Activated CD4-positive, alpha-beta memory T cell treated with anti-CD3 and anti-CD28 coated beads for 36 hours (primary cell): ENCODE results near the gene BTC. TPM values are rescaled to one million over a fixed set of nuclear protein-coding genes. Genes with fewer than 3 reads are reported as not detected.

Source experiments
- CTCF ChIA-PET: fragments of 350-600 bp; sonication (Branson Sonifier 250); formaldehyde crosslinking; loops from one replicate; lab custom pipeline; 2021; ENCODE audit warnings: antibody characterized with exemption, inconsistent platforms; lab: Charles Lee
- POLR2A ChIA-PET: fragments of 350-600 bp; sonication (Branson Sonifier 250); formaldehyde crosslinking; loops from one replicate; lab custom pipeline; 2021; ENCODE audit warnings: antibody characterized with exemption; lab: Charles Lee
- DNase-seq: peaks from one replicate; pipeline ENCODE4 v3.0.0-alpha.2; 2020
- H3K27ac Mint-ChIP-seq: one replicate; pipeline ENCODE4 v1.8.0; 2021; ENCODE audit warnings: mixed read lengths
- H3K27me3 Mint-ChIP-seq: one replicate; pipeline ENCODE4 v1.8.0; 2021; ENCODE audit warnings: mixed read lengths
- H3K36me3 Mint-ChIP-seq: one replicate; pipeline ENCODE4 v1.8.0; 2021; ENCODE audit warnings: mixed read lengths
- H3K4me1 Mint-ChIP-seq: one replicate; pipeline ENCODE4 v1.8.0; 2021; ENCODE audit warnings: low read depth, mixed read lengths
- H3K4me3 Mint-ChIP-seq: one replicate; pipeline ENCODE4 v1.8.0; 2021; ENCODE audit warnings: mild to moderate bottlenecking, mixed read lengths
- H3K9me3 Mint-ChIP-seq: one replicate; pipeline ENCODE4 v1.8.0; 2021; ENCODE audit warnings: mixed read lengths
- intact Hi-C: fragments of 100-400 bp; cut with micrococcal nuclease; formaldehyde crosslinking; loops from one replicate; pipeline ENCODE4 v1.15.1; 2023
- total RNA-seq, 2 experiments: library from RNA; stranded (reverse); gene quantifications; one replicate each; pipeline ENCODE4 v1.2.3, GENCODE V29; 2021

BTC gene
- total RNA-seq, 2 experiments from 2014 or later = not detected

DNA sequence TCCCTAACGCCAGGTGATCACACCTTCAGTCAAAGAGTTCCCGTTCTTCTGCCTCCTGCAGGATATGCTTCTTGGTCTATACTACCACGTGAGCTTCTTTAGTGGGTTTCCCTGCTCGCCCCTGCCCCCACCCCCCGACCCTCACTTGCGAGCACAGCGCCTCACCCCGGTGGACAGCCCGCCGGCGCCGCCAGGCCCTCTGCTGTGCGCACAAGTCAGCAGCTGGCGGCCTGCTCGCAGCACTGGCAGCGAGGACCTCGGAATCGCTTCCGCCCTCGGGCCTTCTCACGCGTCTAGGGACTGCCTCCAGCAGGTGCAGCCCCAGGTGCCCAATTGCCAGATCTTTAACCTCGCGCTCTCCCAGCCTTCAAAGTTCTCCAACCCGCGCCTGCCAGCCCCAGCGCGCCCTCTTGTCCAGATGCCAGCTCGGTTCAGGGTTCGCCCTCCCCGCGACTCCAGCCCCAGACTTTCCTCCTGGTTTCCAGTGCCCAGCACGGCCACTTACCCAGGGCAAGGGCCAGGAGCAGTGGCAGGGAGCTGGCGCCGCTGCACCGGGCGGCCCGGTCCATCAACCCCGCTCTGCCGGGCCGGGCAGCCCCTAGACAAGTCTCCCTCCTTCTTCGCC lies 454 bp downstream of the BTC start:
- H3K9me3 Mint-ChIP-seq = no peaks in the 10 kb centered on the region
- no peak overlapping the region for H3K27ac Mint-ChIP-seq
- peak; percentile 30 for DNase-seq
- H3K36me3 Mint-ChIP-seq = no peaks in the 10 kb centered on the region
- H3K27me3 Mint-ChIP-seq = peaks cover 32% of the 10 kb centered on the region
- CTCF ChIA-PET = no interaction called here
- H3K4me1 Mint-ChIP-seq = peaks cover 5% of the 10 kb centered on the region
- H3K4me3 Mint-ChIP-seq = peak overlapping the region; percentile 35
- intact Hi-C loops = no loop called here
- POLR2A ChIA-PET = no interaction called here

DNA sequence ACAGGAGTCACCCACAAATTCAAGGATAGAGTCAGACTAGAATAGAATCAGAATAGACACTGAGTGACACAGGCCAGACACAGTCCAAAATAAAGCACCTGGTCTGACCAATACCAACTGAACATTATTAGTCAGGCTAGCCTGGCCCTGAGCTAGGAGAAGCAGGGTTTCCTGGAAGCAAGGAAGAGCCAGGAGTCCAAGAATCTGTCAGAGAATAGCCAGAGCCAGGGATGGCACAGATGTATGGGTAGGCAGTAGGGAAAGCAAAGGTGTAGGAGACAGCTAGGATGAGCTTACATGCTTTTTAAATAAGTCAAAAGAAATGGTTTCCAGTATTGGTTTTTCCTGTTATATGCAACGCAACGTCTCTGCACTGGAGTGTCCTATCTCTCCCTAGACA lies 3.7 kb downstream of the BTC start:
- intact Hi-C loops = no loop called here
- Mint-ChIP-seq H3K9me3 (no peaks in the 10 kb centered on the region), H3K4me1 (peaks cover 5% of the 10 kb centered on the region)

DNA sequence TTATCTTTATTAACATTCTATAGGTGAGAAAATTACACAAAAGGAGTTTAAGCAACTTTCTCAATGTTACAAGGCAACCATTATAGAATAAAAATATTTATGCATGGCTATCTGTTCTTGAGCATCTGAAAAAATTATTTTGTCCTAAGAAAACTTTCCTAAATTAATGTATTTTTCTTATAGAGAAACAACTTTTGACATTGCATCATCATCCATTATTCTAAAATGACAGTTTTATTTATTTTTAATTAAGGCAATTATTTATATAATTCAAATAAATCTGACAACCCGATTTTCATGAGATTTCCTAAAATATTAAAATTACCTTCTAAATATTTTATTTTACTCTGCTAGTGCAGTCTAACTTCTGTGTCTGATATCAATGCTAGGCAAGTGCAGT lies 4.8 kb downstream of the BTC start:
- intact Hi-C loops = no loop called here

More for the DNA sequence above, 3.7 kb downstream of the BTC start:
- ChIA-PET POLR2A (no interaction called here), CTCF (interaction anchor here (0.6 kb wide), 1 partner anchor 90 kb away, joined by 3 read pairs; no protein-coding TSS in a partner anchor)
- DNase-seq = no peak
- no peak overlapping the region for H3K27ac Mint-ChIP-seq
- H3K4me3 Mint-ChIP-seq = no peak overlapping the region
- peaks cover 24% of the 10 kb centered on the region for H3K27me3 Mint-ChIP-seq
- no peaks in the 10 kb centered on the region for H3K36me3 Mint-ChIP-seq

DNA sequence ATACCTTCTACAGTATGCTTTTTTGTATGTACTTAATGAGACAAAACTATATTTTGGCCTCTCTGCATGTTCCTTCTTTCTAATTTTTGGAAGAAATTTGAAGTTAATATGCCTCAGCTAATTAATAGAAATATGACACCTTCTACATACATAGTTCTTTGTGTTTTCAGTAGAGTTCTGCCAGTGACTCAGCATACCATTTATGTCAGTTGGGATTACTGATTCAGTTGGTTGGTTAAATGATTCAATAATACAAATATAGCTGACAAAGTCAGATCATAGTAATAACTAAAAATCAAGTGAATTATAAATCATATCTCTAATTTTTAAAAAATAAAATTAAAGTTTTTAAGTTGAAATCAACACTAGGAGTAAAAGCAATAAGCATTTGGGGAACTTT lies 16.8 kb downstream of the BTC start:
- Mint-ChIP-seq H3K27ac (no peak overlapping the region), H3K9me3 (peaks cover 3% of the 10 kb centered on the region), H3K36me3 (no peaks in the 10 kb centered on the region), H3K27me3 (no peaks in the 10 kb centered on the region), H3K4me1 (no peaks in the 10 kb centered on the region), H3K4me3 (no peak overlapping the region)
- ChIA-PET CTCF (no interaction called here), POLR2A (no interaction called here)
- intact Hi-C loops = no loop called here
- DNase-seq = no peak

More for the DNA sequence above, 4.8 kb downstream of the BTC start:
- no peaks in the 10 kb centered on the region for H3K36me3 Mint-ChIP-seq
- H3K4me3 Mint-ChIP-seq = no peak overlapping the region
- ChIA-PET CTCF (no interaction called here), POLR2A (no interaction called here)
- no peak for DNase-seq
- no peak overlapping the region for H3K27ac Mint-ChIP-seq
- H3K27me3 Mint-ChIP-seq = peaks cover 20% of the 10 kb centered on the region
- H3K4me1 Mint-ChIP-seq = peaks cover 5% of the 10 kb centered on the region
- H3K9me3 Mint-ChIP-seq = no peaks in the 10 kb centered on the region

DNA sequence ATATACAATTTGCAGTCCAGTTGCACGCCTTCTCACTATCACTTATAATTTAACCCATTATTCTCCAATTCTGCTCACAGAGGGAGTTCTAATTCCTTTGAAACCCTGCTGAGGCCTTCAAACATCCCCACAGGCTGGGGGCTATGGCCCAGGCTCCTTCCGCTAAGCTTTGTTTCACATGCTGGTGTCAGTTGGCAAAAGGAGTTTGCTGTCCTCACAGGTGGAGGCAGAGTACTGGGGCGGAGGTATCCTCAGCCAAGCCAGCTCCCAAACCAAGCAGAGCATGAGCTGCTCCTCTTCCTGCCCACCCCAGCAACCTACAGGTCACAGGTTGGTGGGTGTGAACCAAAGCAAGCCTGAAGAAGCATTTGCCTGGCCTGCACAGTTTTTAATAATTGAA lies 21.5 kb downstream of the BTC start:
- no peaks in the 10 kb centered on the region for H3K9me3 Mint-ChIP-seq
- DNase-seq = no peak
- H3K4me3 Mint-ChIP-seq = no peak overlapping the region
- POLR2A ChIA-PET = no interaction called here
- no peak overlapping the region for H3K27ac Mint-ChIP-seq
- intact Hi-C loops = no loop called here
- CTCF ChIA-PET = no interaction called here
- H3K4me1 Mint-ChIP-seq = no peaks in the 10 kb centered on the region
- H3K36me3 Mint-ChIP-seq = no peaks in the 10 kb centered on the region
- H3K27me3 Mint-ChIP-seq = no peaks in the 10 kb centered on the region

DNA sequence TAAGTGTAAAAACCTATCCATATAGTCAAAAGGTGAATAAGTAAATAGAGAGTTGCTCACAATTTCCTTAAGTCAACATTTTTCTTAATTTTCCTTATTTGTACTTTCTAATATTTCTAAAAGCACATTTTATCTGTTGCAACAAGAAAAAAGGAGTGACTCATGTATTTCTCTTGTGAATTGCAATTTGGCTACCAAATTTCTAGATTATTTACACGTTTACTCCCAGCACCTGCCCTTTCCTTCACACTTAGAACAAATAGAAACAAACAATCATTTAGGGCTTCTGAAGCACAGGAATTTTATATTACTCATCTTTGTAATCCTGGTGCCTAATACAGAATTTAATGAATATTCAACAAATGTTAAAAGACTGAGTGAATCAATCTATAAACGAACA lies 22.2 kb downstream of the BTC start:
- Mint-ChIP-seq H3K27ac (no peak overlapping the region), H3K4me1 (no peaks in the 10 kb centered on the region), H3K4me3 (no peak overlapping the region), H3K9me3 (no peaks in the 10 kb centered on the region), H3K27me3 (no peaks in the 10 kb centered on the region), H3K36me3 (no peaks in the 10 kb centered on the region)
- CTCF ChIA-PET = no interaction called here
- POLR2A ChIA-PET = no interaction called here
- DNase-seq = no peak
- intact Hi-C loops = no loop called here

DNA sequence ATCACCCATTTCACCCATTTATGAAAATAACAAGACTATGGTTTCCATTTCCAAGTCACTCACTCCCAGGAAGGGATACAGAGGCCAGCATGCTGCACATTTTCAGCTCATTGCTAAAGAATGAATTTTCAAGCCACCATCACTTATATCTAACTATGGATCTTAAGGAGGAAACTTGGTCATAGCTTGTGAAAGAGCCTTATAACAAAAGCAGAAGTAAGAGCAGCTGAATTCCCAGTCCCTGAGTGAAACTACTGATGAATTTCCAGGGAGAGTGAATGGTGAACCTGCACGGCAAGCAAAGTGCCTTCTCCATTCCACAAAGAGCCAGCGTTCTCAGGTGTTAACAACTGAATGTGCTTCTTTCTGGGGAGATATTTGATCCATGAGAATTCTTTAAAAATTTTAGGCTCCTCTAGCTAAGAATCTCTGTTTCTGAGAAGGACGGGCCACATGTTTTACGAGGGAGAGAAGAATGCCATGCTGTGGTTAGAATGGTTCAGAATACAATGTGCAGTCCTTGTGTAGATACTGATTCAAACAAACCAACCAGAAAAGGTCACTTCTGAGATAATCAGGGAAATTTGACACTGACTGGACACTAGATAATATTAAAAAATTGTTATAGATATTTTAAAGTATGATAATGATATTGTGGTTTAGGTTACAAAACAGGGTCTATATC lies 24.0 kb downstream of the BTC start:
- no peak for DNase-seq
- Mint-ChIP-seq H3K4me1 (no peaks in the 10 kb centered on the region), H3K27me3 (no peaks in the 10 kb centered on the region), H3K4me3 (no peak overlapping the region), H3K36me3 (no peaks in the 10 kb centered on the region), H3K9me3 (no peaks in the 10 kb centered on the region), H3K27ac (no peak overlapping the region)
- intact Hi-C loops = no loop called here
- ChIA-PET CTCF (no interaction called here), POLR2A (no interaction called here)

DNA sequence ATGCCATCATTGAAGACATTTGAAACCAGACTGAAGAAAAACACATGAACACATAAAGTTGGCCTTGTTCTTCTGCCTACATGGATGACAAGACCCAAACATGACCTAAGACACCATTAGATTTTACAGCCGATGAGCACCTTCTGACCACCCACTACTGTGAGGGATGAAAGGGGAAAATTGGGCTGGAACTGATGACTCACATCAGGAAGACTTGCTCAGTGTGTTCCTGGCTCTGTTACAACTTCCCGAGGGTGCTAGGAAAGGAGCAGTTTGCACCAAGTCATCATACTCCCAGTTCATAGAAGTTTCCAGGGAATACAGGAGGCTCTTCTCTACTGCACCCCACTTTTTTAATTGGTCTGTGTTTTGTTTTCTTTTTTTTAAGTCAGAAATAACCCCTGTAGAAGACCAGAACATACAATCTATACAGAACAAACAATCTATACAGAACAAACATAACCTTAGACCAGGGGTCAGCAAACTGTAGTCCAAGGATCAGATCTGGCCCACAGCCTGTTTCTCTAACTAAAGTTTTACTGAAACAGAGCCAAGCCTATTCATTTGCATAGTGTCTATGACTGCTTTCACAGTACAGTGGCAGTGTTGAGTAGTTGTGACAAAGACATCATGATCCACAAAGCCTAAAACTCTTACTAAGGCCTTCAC lies 25.3 kb downstream of the BTC start:
- no peaks in the 10 kb centered on the region for H3K4me1 Mint-ChIP-seq
- H3K9me3 Mint-ChIP-seq = no peaks in the 10 kb centered on the region
- POLR2A ChIA-PET = no interaction called here
- H3K27me3 Mint-ChIP-seq = no peaks in the 10 kb centered on the region
- intact Hi-C loops = no loop called here
- H3K4me3 Mint-ChIP-seq = no peak overlapping the region
- CTCF ChIA-PET = no interaction called here
- no peaks in the 10 kb centered on the region for H3K36me3 Mint-ChIP-seq
- no peak overlapping the region for H3K27ac Mint-ChIP-seq
- no peak for DNase-seq

DNA sequence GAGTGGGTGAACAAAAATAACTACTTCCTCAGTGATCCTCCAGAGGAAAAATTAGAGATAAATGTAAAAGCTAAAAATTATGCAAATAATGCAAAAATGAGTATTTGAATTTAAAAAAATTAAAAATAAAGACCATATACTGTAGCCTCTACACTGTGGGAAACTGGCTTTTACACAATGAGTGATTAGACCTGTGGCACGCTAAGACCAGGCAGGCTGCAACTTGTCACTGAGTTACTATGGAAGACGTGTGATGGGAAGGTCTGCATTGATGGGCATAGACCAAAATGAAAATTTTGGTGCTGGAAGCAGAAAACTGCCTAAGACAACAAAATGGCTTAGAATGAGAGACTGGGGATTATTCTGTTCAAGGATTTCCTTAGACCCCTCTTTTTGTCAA lies 30.2 kb downstream of the BTC start:
- Mint-ChIP-seq H3K36me3 (no peaks in the 10 kb centered on the region), H3K27me3 (no peaks in the 10 kb centered on the region), H3K4me3 (no peak overlapping the region), H3K9me3 (no peaks in the 10 kb centered on the region), H3K4me1 (no peaks in the 10 kb centered on the region), H3K27ac (no peak overlapping the region)
- ChIA-PET POLR2A (no interaction called here), CTCF (no interaction called here)
- intact Hi-C loops = no loop called here
- DNase-seq = no peak

DNA sequence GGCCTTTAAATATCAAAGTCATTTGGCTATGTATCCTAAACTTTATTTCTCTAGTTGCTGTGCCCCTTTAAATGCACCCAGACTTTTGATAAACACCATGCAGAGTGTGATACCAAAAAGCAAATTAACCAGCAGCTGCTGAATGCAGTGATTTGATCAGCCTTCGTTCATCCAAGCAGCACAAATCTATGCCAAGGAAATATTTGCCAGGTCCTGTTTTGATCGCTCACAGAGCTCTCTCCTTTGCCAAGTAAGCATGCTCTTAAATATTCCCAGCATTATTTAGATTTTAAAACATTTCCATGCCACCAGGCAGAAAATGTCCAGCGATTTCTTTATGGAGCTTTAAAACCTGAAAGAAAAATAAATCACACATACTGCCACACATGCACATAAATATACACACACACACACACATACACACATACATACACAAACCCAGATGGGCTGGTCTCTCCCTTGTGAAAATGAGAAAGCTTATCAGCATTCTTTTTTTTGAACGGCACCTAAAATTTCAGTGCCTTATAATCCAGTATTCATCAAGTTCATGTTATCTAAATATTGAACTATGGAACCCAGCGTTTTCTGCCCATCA lies 35.7 kb downstream of the BTC start:
- POLR2A ChIA-PET = no interaction called here
- DNase-seq = no peak
- CTCF ChIA-PET = no interaction called here
- H3K27me3 Mint-ChIP-seq = no peaks in the 10 kb centered on the region
- H3K9me3 Mint-ChIP-seq = no peaks in the 10 kb centered on the region
- no peak overlapping the region for H3K27ac Mint-ChIP-seq
- H3K36me3 Mint-ChIP-seq = no peaks in the 10 kb centered on the region
- no peak overlapping the region for H3K4me3 Mint-ChIP-seq
- H3K4me1 Mint-ChIP-seq = no peaks in the 10 kb centered on the region
- intact Hi-C loops = no loop called here

DNA sequence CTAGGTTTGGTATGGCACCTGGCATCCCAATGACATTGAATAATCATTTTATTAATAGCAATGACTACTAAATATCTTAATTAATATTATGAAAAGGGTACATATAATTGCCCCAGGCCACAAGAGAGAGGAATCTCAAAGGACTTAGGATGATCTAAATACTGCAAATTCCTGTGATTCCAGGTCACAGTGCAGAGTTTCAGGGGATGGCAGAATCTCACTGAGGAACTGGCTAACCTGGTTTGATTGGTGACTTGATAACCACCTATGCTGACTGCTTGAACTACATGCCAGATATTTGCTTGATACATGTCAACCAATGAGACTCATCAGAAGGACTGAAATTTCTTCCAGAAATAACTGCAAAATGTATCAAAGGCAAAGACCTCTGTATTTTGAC lies 37.2 kb downstream of the BTC start:
- H3K27me3 Mint-ChIP-seq = no peaks in the 10 kb centered on the region
- ChIA-PET POLR2A (no interaction called here), CTCF (no interaction called here)
- H3K9me3 Mint-ChIP-seq = no peaks in the 10 kb centered on the region
- no peak overlapping the region for H3K4me3 Mint-ChIP-seq
- H3K36me3 Mint-ChIP-seq = no peaks in the 10 kb centered on the region
- intact Hi-C loops = no loop called here
- H3K4me1 Mint-ChIP-seq = no peaks in the 10 kb centered on the region
- DNase-seq = no peak
- H3K27ac Mint-ChIP-seq = no peak overlapping the region

DNA sequence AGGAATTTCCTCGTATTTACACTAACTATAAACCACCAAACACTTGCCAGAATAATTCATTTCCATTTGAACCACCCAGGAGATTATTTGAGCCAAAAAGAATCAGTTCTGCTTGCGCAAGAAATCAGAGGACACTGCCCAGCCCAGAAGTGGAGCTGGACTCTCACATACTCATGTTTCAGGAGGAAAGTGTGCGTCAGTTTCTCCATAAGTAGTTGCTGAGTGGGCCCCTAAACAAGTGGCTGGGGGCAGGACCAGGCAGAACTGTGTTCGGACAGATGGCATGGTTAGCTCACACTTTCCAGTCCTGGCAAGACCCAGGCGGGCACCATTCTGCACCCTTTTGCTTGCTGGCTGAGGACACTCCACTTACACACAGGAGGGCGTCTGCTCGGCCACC lies 38.8 kb downstream of the BTC start:
- CTCF ChIA-PET = interaction anchor here (0.6 kb wide), 1 partner anchor 612 kb away, joined by 3 read pairs; no protein-coding TSS in a partner anchor
- intact Hi-C loops = no loop called here
- no peak for DNase-seq
- Mint-ChIP-seq H3K27ac (no peak overlapping the region), H3K4me1 (no peaks in the 10 kb centered on the region), H3K27me3 (no peaks in the 10 kb centered on the region), H3K9me3 (no peaks in the 10 kb centered on the region), H3K4me3 (no peak overlapping the region), H3K36me3 (no peaks in the 10 kb centered on the region)
- POLR2A ChIA-PET = no interaction called here
